RPMI8226 (cell line): Measurements from ENCODE around the gene PDHX.

Experiments
- DNase-seq: peaks from one replicate; pipeline ENCODE4 v3.0.0-alpha.2; 2015

PDHX gene

GRCh38 chr11:35029979-35030682 lies 113.7 kb downstream of the PDHX start:
- DNase-seq, result no peak

DNA sequence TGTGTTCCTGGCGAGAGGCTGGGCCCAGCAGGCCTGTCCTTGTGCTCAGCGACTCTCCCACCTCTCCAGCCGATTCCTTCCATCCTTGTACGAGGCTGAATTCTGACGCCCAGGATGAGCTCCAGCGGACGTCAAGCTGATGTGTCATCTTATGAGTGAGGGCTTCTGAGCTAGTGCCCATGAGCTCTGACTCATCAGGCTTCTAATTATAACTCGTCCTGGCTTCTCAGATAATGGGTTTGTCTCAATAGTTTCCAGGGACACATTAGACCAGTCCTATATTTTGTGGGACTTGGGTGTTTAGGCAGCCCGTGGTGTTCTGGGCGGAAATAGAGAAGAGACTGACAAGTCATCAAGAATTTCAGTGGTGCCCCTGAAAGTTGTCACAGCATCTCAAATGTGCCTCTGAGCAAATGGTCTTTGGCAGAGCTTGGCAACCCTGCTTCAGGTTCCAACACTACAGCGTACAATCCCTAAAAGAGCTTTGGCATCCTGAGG lies 114.3 kb downstream of the PDHX start:
- no peak for DNase-seq

GRCh38 chr11:35031346-35031745 lies 114.9 kb downstream of the PDHX start:
- DNase-seq, result no peak

- DNase-seq, result no peak
Observed at GRCh38 chr11:35031867-35032266, 115.4 kb downstream of the PDHX start.

- no peak for DNase-seq
Observed at GRCh38 chr11:35033011-35033410, 116.6 kb downstream of the PDHX start.

GRCh38 chr11:35034401-35034800 lies 118.0 kb downstream of the PDHX start:
- no peak for DNase-seq

- no peak for DNase-seq
Observed at GRCh38 chr11:35035894-35036408, 119.5 kb downstream of the PDHX start.

GRCh38 chr11:35036639-35037038 lies 120.2 kb downstream of the PDHX start:
- no peak for DNase-seq

GRCh38 chr11:35038211-35038928 lies 122.0 kb downstream of the PDHX start:
- no peak for DNase-seq

- no peak for DNase-seq
Observed at GRCh38 chr11:35039076-35039475, 122.7 kb downstream of the PDHX start.

DNA sequence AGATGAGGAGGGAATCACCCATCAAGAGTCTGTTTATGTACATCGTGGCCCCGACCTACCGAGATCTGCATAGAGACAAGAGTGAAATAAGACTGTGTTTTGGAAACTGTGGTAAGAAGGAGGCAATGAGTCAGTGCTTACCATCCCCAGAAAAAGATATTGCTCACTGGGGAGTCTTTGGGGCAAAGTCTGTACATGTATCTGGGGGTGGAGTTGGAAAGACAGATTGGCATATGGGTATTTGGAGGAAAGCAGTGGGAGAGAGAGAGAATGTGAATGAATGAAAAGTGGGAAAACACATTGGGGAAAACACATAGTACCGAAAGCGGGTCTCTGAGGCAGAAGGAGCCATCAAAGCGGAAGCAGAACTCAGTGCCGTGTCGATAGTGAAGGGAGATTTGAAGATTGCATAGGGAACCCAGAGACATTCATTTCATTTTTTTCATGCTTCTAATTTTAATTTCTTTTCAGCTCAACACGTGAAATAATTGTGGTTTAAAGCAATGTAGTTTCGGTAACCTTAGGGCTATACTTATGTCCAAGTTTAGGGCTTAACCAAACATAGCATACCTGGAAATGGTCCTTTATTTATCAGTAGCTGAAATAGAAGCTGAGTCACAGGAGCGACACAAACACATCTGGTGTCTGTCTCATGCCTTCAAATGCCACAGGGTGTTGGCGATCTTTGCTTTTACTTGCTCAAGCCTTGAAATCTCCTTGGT lies 124.0 kb downstream of the PDHX start:
- no peak for DNase-seq

DNA sequence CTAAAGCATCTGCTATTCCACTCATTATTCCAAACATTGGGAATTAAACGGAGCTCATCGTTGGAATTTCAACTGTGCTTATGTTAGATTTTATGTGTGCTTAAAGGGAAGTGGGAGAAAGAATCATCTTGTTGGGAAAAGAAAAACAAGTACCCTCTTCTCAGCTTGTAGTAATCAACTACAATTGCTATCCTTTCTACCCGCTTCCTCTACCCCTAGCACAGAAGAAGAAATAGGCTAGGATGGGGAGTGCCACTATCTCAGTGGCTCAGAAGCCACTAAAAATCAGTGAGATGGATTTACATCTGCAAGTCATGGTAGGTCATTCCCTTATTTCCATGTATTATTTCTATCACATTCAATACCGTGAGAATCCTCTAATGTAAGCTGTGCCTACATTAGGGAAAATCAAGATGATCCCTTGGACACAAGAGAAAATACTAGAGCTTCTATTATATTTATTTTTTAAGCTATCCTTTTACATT lies 124.7 kb downstream of the PDHX start:
- DNase-seq, result no peak

DNA sequence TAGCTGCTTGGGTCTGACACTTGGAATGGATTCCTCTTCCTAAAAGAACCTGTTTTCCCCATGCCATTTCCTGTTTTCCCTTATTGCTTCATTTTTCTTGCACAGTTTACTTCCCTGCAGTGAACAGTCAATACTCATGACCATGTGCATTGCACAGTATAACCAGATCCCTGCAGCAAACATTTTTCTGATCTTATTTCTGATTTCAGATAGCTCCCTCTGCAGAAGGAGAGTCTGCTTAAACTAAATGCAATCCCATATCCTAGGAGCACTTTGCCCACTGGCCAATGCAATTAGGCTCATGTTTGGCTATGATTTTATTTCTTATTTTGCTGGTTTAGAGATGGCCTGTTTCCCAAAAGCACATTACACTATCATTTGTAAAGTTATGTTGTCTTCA lies 125.8 kb downstream of the PDHX start:
- no peak for DNase-seq

DNA sequence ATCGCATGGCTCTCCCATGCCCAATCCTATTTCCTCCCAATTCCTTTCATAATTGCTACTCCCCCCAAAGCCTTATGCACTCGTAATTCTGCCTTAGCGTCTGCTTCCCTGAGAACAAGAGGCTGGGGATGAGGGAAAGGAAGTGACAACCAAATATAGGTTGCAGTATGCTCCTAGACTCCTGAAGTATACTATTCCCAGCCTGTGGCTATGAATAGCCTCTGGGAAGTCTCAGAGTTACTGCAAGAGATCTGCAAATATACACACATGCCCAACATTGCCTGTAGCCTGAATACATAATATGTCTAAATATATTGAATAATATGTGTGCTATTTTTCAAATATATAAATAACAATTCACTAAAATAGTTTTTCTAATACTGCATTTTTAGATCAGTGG lies 126.5 kb downstream of the PDHX start:
- DNase-seq, result no peak

DNA sequence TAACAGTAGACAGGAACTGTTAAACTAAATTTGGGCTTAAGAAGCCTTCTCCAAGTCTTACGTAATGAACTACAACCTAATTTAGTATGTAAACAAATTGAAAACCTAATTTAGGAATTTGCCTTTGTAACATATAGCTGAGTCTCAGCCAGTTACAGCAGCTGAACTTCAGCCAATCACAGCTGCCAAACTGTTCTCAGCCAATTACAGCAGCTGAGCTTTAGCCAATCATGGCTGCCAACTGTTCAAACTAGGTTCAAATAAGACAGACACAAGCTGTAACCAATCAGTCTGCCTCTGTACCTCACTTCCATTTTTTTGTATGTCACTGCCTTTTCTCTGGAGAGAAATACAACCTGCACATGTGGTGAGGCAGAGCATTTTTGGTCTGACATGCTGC lies 127.5 kb downstream of the PDHX start:
- no peak for DNase-seq

- no peak for DNase-seq
Observed at GRCh38 chr11:35045236-35045820, 128.9 kb downstream of the PDHX start.
